Prostate gland (tissue), 2 donors: ENCODE measurements around the gene KLHL6. TPM values are rescaled to one million over a fixed set of nuclear protein-coding genes. Genes with fewer than 3 reads are reported as not detected.
"Not testable (repeated sequence)": the region's sequence is repeated elsewhere in the genome, so short reads cannot be mapped to it uniquely, and the experiment has no call there.

ENCODE experiments used
- DNase-seq: peaks from one replicate; pipeline ENCODE4 v3.0.0-alpha.2; 2019; ENCODE audit warnings: low spot score
- H3K27ac ChIP-seq, 2 donors: fragments of 200-600 bp; sonication (generic); 2 replicates each; pipeline ENCODE4 v1.5.1; 2017 to 2019
- H3K27me3 ChIP-seq: fragments of 200-600 bp; sonication (generic); replicated peaks from 2 replicates; pipeline ENCODE4 v1.5.1; 2019; ENCODE audit not compliant: insufficient read depth
- H3K36me3 ChIP-seq, 2 donors: fragments of 200-600 bp; sonication (generic); 1 replicate in 1 of 2; 2 replicates in 1 of 2; pipeline versions ENCODE4 v1.5.1 to v1.8.1; 2017 to 2019
- H3K4me1 ChIP-seq: fragments of 200-600 bp; sonication (generic); replicated peaks from 2 replicates; pipeline ENCODE4 v1.5.1; 2019
- H3K4me3 ChIP-seq, 2 donors: fragments of 200-600 bp; sonication (generic); 2 replicates each; pipeline ENCODE4 v1.5.1; 2017 to 2019
- H3K9me3 ChIP-seq: fragments of 200-600 bp; sonication (generic); 2 replicates; pipeline ENCODE4 v1.5.1; 2017
- POLR2A ChIP-seq: fragments of 450-650 bp; IDR thresholded peaks from one replicate; pipeline ENCODE4 v1.6.1; 2016; ENCODE audit warnings: antibody characterized with exemption, mild to moderate bottlenecking
- POLR2AphosphoS5 ChIP-seq: sonication (generic); formaldehyde crosslinking; IDR thresholded peaks from one replicate; pipeline ENCODE4 v1.6.1; 2017; ENCODE audit warnings: antibody characterized with exemption
- WGBS: methylation state at CpG from one replicate; pipeline ENCODE4 v1.1.5; 2018; 5-methylcytosine and 5-hydroxymethylcytosine counted together
- intact Hi-C: fragments of 100-400 bp; cut with DNase I; formaldehyde crosslinking; loops from one replicate; pipeline ENCODE4 v1.14.2; 2022
- total RNA-seq, 2 donors: library from RNA; depleted of rRNA; stranded (reverse); fragments of >200 nt; gene quantifications; one replicate each; pipeline ENCODE4 v1.1.0, GENCODE V29; 2016
- TF ChIP-seq, protein P1 (sequence below), 4 experiments: fragments of 200-600 bp in 2 of 4; fragments of 450-650 bp in 2 of 4; sonication (generic) in 2 of 4; IDR thresholded peaks; 1 replicate in 3 of 4; 2 replicates in 1 of 4; pipeline ENCODE4 v1.5.1; 2016 to 2019; ENCODE audit warnings: antibody characterized with exemption in 4 of 4, mild to moderate bottlenecking in 2 of 4, moderate library complexity in 2 of 4

Gene KLHL6
- total RNA-seq, 2 donors from 2014 or later: 1.0 to 1.2 TPM

DNA sequence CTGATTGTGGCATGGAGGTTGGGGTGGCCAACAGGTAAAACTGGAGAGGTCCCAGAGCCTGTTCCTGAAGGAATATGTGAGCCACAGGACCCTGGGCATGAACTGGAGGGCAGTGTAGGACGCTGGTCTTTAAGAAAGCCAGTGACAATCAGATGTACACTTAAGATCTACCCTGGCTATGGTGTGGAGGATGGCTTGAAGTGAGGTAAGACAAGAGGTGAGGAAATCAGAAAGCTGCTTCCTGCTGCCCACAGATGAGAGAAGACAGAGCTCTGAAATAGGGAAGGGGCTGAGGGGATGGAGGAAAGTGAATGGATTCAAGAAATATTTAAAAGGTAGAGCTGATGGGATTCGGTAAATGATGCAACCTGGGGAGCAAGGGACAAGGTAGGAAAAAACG lies 22.7 kb upstream of the KLHL6 start:
- no peak overlapping the region for H3K4me3 ChIP-seq
- TF ChIP-seq POLR2AphosphoS5 (no peak), POLR2A (no peak)
- TF ChIP-seq, protein P1, sequence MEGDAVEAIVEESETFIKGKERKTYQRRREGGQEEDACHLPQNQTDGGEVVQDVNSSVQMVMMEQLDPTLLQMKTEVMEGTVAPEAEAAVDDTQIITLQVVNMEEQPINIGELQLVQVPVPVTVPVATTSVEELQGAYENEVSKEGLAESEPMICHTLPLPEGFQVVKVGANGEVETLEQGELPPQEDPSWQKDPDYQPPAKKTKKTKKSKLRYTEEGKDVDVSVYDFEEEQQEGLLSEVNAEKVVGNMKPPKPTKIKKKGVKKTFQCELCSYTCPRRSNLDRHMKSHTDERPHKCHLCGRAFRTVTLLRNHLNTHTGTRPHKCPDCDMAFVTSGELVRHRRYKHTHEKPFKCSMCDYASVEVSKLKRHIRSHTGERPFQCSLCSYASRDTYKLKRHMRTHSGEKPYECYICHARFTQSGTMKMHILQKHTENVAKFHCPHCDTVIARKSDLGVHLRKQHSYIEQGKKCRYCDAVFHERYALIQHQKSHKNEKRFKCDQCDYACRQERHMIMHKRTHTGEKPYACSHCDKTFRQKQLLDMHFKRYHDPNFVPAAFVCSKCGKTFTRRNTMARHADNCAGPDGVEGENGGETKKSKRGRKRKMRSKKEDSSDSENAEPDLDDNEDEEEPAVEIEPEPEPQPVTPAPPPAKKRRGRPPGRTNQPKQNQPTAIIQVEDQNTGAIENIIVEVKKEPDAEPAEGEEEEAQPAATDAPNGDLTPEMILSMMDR (IDR thresholded peaks at IDR 0.05): no peak
- H3K9me3 ChIP-seq: no peaks in the 10 kb centered on the region
- no peaks in the 10 kb centered on the region for H3K36me3 ChIP-seq
- H3K4me1 ChIP-seq: no peaks in the 10 kb centered on the region
- H3K27me3 ChIP-seq: no peaks in the 10 kb centered on the region
- no peak for DNase-seq
- H3K27ac ChIP-seq: no peak overlapping the region
- WGBS: 93% methylated on average over 3 of the region's 3 CpGs
- intact Hi-C loops: no loop called here

DNA sequence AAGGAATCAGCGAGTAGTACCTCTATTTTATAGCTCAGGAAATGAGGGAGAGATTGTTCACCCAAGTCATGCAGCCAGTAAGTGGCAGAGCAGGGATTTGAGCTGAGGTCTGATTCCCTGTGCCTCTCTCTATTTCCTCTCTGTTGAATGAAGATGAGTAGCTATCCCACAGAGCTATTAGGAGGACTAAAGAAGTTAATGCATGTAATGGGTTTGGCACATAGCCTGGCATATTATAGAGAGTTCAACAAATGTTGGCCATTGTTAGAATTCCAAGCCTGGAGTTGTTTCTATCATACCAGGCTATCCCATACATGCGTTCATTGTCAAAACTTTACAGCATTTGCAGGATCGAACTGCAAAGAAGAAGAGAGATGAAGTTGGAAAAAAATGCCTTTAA lies 21.8 kb upstream of the KLHL6 start:
- no peak for DNase-seq
- Histone ChIP-seq H3K9me3 (no peaks in the 10 kb centered on the region), H3K27me3 (no peaks in the 10 kb centered on the region), H3K4me3 (no peak overlapping the region), H3K36me3 (no peaks in the 10 kb centered on the region), H3K27ac (no peak overlapping the region), H3K4me1 (no peaks in the 10 kb centered on the region)
- no peak for TF ChIP-seq POLR2A
- TF ChIP-seq, protein P1 (IDR thresholded peaks at IDR 0.05): no peak
- no peak for TF ChIP-seq POLR2AphosphoS5
- 57% methylated on average over 3 of the region's 3 CpGs for WGBS
- intact Hi-C loops: no loop called here

DNA sequence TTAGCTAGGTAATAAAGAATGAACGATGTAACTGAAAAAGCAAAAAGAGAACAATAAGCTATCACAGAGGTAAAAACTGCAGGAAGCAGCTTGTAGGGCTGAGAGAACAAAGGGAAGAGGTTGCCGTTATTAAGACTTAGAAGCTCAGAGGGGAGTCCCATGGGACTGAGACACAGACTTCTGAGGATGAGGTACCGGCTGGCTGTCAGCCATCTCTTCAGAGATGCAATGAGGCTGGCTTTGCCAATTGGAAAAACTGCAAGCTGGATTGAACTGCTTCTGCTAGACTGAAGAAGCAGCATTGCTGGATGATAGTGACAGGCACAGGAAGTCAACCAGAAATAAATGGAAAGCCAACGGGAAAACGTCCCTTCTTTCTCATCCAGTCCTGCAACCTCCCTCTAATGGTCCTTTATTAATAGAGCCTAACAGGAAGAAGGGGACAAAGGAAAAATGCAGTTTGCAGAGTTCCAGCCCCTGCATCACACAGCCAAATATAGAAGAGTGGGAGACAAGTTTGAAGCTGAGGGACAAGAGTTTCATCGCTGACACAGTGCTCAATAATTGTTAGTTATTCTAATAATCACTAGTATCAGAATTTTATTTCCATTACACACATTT lies 21.1 kb upstream of the KLHL6 start:
- intact Hi-C loops: no loop called here
- TF ChIP-seq POLR2AphosphoS5 (no peak), POLR2A (no peak)
- TF ChIP-seq, protein P1 (IDR thresholded peaks at IDR 0.05): no peak
- Histone ChIP-seq H3K27me3 (no peaks in the 10 kb centered on the region), H3K27ac (no peak overlapping the region), H3K9me3 (no peaks in the 10 kb centered on the region), H3K36me3 (no peaks in the 10 kb centered on the region), H3K4me3 (no peak overlapping the region), H3K4me1 (no peaks in the 10 kb centered on the region)
- no peak for DNase-seq
- WGBS: 23% methylated on average over 6 of the region's 6 CpGs

DNA sequence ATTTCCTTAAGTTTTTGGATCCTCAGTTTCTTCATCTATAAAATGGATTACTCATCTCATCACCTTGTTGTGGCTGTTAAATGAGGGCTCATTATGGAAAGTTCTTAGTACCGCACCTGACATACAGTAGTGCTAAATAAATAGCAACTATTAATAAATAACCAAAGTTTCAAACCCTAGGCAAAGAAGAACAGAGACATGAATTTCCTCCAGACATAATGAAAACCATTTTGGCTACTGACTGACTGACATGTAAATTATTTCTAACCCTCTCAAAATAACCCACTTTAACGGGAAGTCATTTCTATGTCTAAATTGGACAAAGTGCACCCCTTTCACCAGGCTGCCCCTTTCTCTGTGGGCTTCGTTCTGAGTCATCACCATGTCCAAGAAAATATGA lies 17.4 kb upstream of the KLHL6 start:
- no peaks in the 10 kb centered on the region for H3K9me3 ChIP-seq
- H3K27me3 ChIP-seq: no peaks in the 10 kb centered on the region
- no peak overlapping the region for H3K27ac ChIP-seq
- H3K4me3 ChIP-seq: no peak overlapping the region
- 82% methylated on average over 3 of the region's 3 CpGs for WGBS
- H3K36me3 ChIP-seq: no peaks in the 10 kb centered on the region
- H3K4me1 ChIP-seq: no peaks in the 10 kb centered on the region
- TF ChIP-seq POLR2A (no peak), POLR2AphosphoS5 (no peak)
- TF ChIP-seq, protein P1 (IDR thresholded peaks at IDR 0.05): no peak
- intact Hi-C loops: no loop called here
- no peak for DNase-seq

DNA sequence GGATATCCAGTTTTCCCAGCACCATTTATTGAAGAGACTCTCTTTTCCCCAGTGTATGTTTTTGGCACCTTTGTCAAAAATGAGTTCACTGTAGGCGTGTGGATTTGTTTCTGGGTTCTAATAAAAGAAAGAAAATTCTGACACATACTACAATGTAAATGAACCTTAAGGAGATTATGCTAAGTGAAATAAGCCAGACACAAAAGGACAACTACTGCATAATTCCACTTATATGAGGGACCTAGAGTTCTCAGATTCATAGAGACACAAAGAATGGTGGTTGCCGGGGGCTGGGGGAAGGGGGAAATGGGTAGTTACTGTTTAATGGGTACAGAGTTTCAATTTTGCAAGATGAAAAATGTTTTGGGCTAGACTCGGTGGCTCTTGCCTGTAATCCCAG lies 14.7 kb upstream of the KLHL6 start:
- 84% methylated on average over 3 of the region's 3 CpGs for WGBS
- H3K4me3 ChIP-seq, H3K9me3 ChIP-seq, H3K4me1 ChIP-seq, H3K27me3 ChIP-seq, H3K36me3 ChIP-seq, H3K27ac ChIP-seq, DNase-seq, intact Hi-C loops: not testable (repeated sequence)
